AG04449 (cell line): Measurements from ENCODE around the gene BMP7.

Source experiments
- CTCF ChIA-PET: fragments of 350-600 bp; formaldehyde crosslinking; extraction: SDS; loops from one replicate; lab custom pipeline; 2021; ENCODE audit warnings: antibody characterized with exemption; lab: Yijun Ruan, JAX
- POLR2A ChIA-PET: fragments of 400-600, 350-600 bp; formaldehyde crosslinking; extraction: SDS; loops from one replicate; lab custom pipeline; 2020; ENCODE audit warnings: antibody characterized with exemption, inconsistent platforms; lab: Yijun Ruan, JAX
- DNase-seq: peaks from one replicate; pipeline ENCODE4 v3.0.0-alpha.2; 2010; ENCODE audit warnings: low read depth, low spot score
- H3K4me3 ChIP-seq: 2 replicates; pipeline ENCODE4 v1.5.1; 2011; ENCODE audit warnings: low read depth, mild to moderate bottlenecking, control low read depth, low read length
- TF ChIP-seq, protein P1 (sequence below): IDR thresholded peaks from one replicate; pipeline ENCODE4 v1.5.1; 2011; ENCODE audit warnings: mild to moderate bottlenecking, moderate library complexity, low read length, control low read depth, inconsistent platforms; ENCODE audit not compliant: insufficient read depth; ENCODE audit errors: missing control alignments

Gene BMP7

DNA sequence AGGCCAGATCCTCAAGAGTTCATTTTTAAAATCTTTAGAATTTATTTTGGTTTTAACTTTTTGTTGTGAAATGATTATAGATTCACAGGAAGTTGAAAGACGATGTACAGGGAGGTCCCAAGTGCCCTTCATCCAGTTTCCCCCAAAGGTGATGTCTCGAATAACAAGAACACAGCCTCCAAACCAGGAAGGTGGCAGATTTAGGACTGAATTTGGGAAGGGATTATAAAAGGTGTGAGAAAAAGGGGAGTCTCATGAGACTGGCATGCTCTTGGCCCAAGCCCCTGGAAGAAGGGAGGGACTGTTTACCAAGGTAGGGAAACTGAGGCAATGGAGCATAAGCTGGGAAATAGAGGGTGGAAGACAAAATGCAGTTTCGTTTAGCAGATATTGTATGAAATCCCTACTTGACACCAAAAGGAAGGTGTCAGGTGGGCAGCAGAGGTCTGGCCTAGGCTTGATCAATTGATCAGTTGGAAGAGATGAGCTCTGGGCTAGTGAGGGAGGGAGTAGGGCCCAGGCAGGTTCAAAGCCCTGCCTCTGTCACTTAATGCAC is 81.2 kb downstream of the BMP7 start:
- TF ChIP-seq, protein P1, sequence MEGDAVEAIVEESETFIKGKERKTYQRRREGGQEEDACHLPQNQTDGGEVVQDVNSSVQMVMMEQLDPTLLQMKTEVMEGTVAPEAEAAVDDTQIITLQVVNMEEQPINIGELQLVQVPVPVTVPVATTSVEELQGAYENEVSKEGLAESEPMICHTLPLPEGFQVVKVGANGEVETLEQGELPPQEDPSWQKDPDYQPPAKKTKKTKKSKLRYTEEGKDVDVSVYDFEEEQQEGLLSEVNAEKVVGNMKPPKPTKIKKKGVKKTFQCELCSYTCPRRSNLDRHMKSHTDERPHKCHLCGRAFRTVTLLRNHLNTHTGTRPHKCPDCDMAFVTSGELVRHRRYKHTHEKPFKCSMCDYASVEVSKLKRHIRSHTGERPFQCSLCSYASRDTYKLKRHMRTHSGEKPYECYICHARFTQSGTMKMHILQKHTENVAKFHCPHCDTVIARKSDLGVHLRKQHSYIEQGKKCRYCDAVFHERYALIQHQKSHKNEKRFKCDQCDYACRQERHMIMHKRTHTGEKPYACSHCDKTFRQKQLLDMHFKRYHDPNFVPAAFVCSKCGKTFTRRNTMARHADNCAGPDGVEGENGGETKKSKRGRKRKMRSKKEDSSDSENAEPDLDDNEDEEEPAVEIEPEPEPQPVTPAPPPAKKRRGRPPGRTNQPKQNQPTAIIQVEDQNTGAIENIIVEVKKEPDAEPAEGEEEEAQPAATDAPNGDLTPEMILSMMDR, result no peak
- POLR2A ChIA-PET, result no interaction called here
- CTCF ChIA-PET, result no interaction called here
- H3K4me3 ChIP-seq, result no peak overlapping the region
- DNase-seq, result no peak

DNA sequence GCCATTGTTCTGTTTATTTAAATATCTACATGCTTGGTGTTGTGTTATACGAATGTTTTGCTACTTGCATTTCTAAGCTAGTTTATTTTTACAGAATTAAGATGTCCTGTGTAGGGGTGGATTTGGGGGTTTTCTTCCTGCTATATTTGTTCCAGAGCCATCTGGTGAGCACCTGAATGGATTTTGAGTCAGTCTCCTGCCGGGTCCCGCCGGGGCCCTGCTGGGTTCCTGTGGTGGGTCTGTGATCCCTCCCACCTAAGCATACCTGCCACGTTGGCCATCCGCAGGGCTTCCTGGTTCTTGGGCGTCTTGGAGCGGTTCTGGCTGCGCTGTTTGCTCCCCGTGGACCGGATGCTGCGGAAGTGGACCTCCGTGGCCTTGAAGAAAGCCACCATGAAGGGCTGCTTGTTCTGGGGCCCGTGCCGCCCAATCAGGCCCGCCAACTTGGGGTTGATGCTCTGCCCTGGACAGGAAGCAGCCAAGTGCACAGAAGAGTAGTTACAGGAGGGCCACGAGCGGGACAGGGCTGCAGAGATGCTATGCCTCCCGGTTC is 82.9 kb downstream of the BMP7 start:
- DNase-seq, result no peak
- TF ChIP-seq, protein P1, result no peak
- ChIA-PET POLR2A (no interaction called here), CTCF (no interaction called here)
- H3K4me3 ChIP-seq, result no peak overlapping the region

DNA sequence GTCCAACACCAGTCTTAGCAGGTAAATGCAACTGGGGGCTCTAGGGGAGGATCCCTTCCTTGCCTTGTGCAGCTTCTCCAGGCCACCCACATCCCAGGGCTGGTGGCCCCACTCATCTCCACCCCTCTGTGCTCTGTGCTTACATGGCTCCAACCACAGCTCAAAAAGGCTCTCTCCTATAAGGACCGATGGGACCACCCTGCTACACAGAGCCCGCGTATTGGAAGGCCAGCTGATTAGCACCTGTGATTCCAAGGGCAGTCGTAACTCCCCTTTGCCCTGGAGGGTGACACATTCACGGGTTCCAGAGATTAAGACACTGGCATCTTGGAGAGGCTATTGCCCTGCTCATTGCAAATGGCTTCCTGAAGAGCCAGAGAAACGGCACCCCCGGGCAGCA is 84.8 kb downstream of the BMP7 start:
- ChIA-PET POLR2A (no interaction called here), CTCF (no interaction called here)
- no peak overlapping the region for H3K4me3 ChIP-seq
- DNase-seq, result no peak
- TF ChIP-seq, protein P1, result no peak

DNA sequence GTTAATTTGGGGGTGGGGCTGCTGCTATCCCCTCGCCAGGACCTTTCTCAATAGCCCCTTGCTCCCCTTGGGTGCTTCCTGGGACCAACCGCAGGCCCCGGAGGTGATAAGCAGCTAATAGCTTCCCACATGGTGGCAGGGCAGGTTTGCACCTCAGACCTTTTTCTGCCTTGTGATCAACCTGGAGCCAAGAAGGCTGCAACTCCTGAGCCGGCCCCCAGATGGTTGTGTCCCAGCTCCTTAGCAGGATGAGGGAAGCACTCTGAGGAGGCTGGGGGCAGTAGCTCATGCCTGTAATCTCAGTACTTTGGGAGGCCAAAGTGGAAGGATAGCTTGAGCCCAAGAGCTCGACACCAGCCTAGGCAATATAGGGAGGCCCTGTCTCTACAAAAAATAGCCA is 85.5 kb downstream of the BMP7 start:
- DNase-seq, result no peak
- ChIA-PET POLR2A (no interaction called here), CTCF (no interaction called here)
- no peak overlapping the region for H3K4me3 ChIP-seq
- TF ChIP-seq, protein P1, result no peak

DNA sequence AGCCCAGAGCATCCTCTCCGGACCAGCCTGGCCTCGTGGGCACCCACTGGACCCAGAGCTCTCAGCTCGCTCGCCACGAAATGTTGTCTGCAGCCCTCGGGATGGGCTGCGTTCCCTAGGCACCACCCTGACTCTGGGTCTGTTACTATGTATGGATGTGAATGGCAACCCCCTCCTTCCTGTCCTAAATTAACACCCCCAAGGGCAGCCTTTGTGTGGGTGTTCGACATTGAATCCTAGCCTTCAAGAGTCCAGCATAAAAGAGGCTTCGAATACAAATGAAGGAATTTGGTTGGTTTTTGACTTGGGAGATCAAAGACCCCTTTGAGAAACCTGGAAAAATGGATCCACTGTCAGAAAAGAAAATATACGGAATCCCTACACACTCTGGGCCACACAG is 86.1 kb downstream of the BMP7 start:
- no peak for DNase-seq
- no peak overlapping the region for H3K4me3 ChIP-seq
- CTCF ChIA-PET, result no interaction called here
- TF ChIP-seq, protein P1, result no peak
- POLR2A ChIA-PET, result no interaction called here

DNA sequence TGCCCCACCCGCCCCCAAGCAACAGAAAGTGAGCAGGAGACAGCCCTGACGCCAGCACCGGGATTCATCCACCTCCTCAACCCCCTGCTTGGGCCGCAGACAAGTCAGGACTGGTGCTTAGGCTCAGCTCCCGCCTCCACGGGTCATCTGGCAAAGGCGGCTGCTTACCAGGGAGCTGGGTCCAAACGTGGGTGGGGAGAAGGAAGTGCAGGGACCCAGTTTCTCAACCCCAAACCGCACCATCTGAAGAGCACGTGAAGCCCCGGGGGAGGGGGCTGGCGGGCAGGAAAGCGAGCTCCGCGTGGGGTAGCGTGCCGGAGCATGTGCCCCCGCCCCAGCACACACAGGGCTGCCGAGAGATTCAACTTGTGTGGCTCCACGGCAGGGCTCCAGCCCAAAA is 87.2 kb downstream of the BMP7 start:
- POLR2A ChIA-PET, result no interaction called here
- TF ChIP-seq, protein P1, result no peak
- H3K4me3 ChIP-seq, result no peak overlapping the region
- CTCF ChIA-PET, result no interaction called here
- no peak for DNase-seq
